Lower leg skin (tissue), 4 donors: Measurements from ENCODE around the gene GH2. TPM values are rescaled to one million over a fixed set of nuclear protein-coding genes. Genes with fewer than 3 reads are reported as not detected.
"Not testable (repeated sequence)": the region's sequence is repeated elsewhere in the genome, so short reads cannot be mapped to it uniquely, and the experiment has no call there.

Experiments
- DNase-seq, 2 donors: peaks; one replicate each; pipeline ENCODE4 v3.0.0-alpha.2; 2019; ENCODE audit warnings: low spot score in 2 of 2
- H3K4me3 ChIP-seq: fragments of 200-600 bp; sonication (generic); 2 replicates; pipeline ENCODE4 v1.5.1; 2017; ENCODE audit warnings: mild to moderate bottlenecking, low read depth; ENCODE audit not compliant: poor library complexity, severe bottlenecking
- CTCF ChIP-seq, 3 donors: fragments of 450-650 bp; IDR thresholded peaks; one replicate each; pipeline ENCODE4 v1.5.1; 2016; ENCODE audit warnings: antibody characterized with exemption in 3 of 3, mild to moderate bottlenecking in 3 of 3, moderate library complexity in 2 of 3
- POLR2A ChIP-seq, 2 donors: fragments of 450-650 bp; IDR thresholded peaks; one replicate each; pipeline ENCODE4 v1.6.1; 2016 to 2017; ENCODE audit warnings: antibody characterized with exemption in 2 of 2, mild to moderate bottlenecking in 1 of 2, moderate library complexity in 1 of 2
- WGBS, 2 donors: methylation state at CpG; one replicate each; pipeline ENCODE4 v1.1.5; 2018; 5-methylcytosine and 5-hydroxymethylcytosine counted together
- intact Hi-C: fragments of 100-400 bp; cut with DNase I; formaldehyde crosslinking; loops from one replicate; pipeline ENCODE4 v1.15.0; 2023; ENCODE audit warnings: low total_unique reads
- total RNA-seq, 4 donors: library from RNA; depleted of rRNA; stranded (reverse); fragments of >200 nt; gene quantifications; one replicate each; pipeline ENCODE4 v1.1.0, GENCODE V29; 2016

Gene GH2
- total RNA-seq, 4 donors from 2014 or later: not detected

- intact Hi-C loops, H3K4me3 ChIP-seq: not testable (repeated sequence)
- WGBS, 2 donors: 93 to 98% methylated on average over 10 of the region's 10 CpGs
Observed at GRCh38 chr17:63894821-63895220, 13.1 kb upstream of the GH2 start.

DNA sequence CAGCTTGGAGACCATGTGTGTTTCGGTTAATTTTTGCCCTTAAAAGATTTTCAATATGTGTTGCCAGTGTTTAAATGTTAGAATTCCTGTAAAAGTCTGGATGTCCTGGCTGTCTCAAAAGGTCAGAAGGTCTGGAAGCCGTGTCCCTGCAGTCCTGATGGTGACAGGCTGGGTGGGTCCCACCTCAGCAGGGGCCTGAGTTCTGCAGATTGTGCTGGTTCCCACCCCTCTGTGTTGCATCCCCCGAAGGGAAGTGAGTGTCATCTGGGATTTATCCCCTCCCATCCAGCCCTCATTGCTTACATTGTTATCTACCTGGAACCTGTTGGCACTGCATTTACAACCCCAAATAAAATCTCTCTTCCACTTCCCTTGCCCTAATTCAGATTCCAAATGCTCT lies 12.3 kb upstream of the GH2 start:
- DNase-seq, intact Hi-C loops, H3K4me3 ChIP-seq: not testable (repeated sequence)
- 72 to 77% methylated on average over 3 of the region's 3 CpGs for WGBS, 2 donors

More at GRCh38 chr17:63894821-63895220, 13.1 kb upstream of the GH2 start:
- DNase-seq: peak in 1 of 2 donors; percentile 46

- intact Hi-C loops, DNase-seq, H3K4me3 ChIP-seq: not testable (repeated sequence)
- WGBS, 2 donors: 60% methylated on average over 11 of the region's 11 CpGs
Observed at GRCh38 chr17:63892316-63893037, 10.7 kb upstream of the GH2 start.

DNA sequence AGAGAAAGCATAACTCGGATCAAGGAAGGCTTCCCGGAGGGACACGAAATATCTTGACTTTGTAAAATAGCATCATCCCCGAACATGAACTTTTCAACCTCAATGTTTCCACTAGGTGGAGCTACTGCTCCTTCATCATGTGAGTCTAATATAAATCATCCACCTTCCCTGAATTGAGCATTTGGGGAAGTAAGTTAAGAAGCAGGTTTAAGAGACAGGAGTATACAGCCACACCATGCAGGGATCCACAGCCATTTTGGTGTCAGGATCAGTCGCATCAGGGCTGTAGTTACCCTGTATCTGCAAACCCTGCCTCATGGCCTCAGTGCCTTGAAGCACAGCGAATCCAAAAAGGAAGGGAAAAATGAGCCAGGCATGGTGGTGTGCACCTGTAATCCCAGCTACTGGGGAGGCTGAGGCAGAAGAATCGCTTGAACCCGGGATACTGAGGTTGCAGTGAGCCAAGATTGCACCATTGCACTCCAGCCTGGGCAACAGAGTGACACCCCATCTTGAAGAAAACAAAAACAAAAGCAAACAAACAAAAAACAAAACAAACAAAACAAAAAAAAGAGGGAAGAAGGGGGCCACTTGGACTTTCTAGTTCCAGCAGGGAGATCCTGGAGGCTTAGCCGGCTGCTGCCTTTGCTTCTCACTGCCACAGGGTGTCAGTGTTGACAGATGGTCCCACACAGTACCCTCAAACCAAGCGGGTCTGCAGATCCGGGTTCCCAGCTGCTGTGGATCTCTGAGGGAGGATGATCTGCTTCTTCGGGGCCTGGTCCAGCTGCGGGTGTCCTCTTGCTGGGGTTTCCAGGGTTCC lies 7.5 kb upstream of the GH2 start:
- intact Hi-C loops, H3K4me3 ChIP-seq, DNase-seq: not testable (repeated sequence)
- 29 to 37% methylated on average over 13 of the region's 13 CpGs for WGBS, 2 donors

DNA sequence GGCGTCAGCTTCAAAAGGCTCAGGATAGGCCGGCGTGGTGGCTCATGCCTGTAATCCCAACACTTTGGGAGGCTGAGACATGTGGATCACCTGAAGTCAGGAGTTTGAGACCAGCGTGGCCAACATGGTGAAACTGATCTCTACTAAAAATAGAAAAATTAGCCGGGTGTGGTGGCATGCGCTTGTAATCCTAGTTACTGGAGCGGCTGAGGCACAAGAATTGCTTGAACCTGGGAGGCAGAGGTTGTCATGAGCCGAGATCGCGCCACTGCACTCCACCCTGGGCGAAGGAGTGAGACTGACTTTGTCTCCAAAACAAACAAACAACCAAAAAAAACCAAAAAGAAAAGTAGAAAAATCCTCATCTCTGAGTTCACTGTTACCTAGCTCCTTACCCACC lies 3.4 kb upstream of the GH2 start:
- H3K4me3 ChIP-seq, intact Hi-C loops, DNase-seq: not testable (repeated sequence)
- 71 to 72% methylated on average over 10 to 11 of the region's 11 CpGs for WGBS, 2 donors

- DNase-seq, intact Hi-C loops, H3K4me3 ChIP-seq: not testable (repeated sequence)
- 76 to 77% methylated on average over 9 of the region's 9 CpGs for WGBS, 2 donors
Observed at GRCh38 chr17:63882626-63883126, 932 bp upstream of the GH2 start.

GRCh38 chr17:63881337-63881736 lies 407 bp downstream of the GH2 start:
- DNase-seq, intact Hi-C loops, H3K4me3 ChIP-seq: not testable (repeated sequence)
- 48 to 78% methylated on average over 10 to 11 of the region's 11 CpGs for WGBS, 2 donors

GRCh38 chr17:63880706-63881105 lies 1.0 kb downstream of the GH2 start:
- DNase-seq: no peak
- no peak overlapping the region for H3K4me3 ChIP-seq
- intact Hi-C loops: no loop called here
- TF ChIP-seq POLR2A (IDR thresholded peaks at IDR 0.05): no peak
- no peak for TF ChIP-seq CTCF (IDR thresholded peaks at IDR 0.05)
- 80 to 85% methylated on average over 6 to 12 of the region's 12 CpGs for WGBS, 2 donors

- intact Hi-C loops, H3K4me3 ChIP-seq, DNase-seq: not testable (repeated sequence)
- 89 to 90% methylated on average over 9 of the region's 9 CpGs for WGBS, 2 donors
Observed at GRCh38 chr17:63878413-63878812, 3.3 kb downstream of the GH2 start.

DNA sequence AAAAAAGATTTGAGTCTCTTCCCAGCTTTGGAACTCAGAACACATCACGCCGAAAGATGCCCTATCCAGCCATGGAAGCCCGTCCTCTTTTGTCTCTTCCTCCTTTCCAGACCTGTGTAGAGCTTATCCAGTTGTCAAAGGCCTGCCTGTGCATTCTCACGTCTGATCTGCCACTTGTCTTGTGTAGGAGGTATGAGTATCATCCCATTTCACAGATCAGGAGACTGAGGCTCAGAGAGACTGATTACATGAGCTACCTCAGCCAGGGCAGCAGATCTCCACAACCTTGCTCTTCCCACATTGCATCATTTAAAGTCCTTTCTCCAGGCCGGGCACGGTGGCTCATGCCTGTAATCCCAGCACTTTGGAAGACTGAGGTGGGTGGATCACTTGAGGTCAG lies 7.1 kb downstream of the GH2 start:
- H3K4me3 ChIP-seq, intact Hi-C loops, DNase-seq: not testable (repeated sequence)
- WGBS, 2 donors: 84 to 90% methylated on average over 6 of the region's 6 CpGs

GRCh38 chr17:63874061-63874626 lies 7.6 kb downstream of the GH2 start:
- 79% methylated on average over 6 to 8 of the region's 8 CpGs for WGBS, 2 donors
- intact Hi-C loops, H3K4me3 ChIP-seq, DNase-seq: not testable (repeated sequence)

- H3K4me3 ChIP-seq, DNase-seq, intact Hi-C loops: not testable (repeated sequence)
- WGBS, 2 donors: 80 to 100% methylated on average over 1 to 3 of the region's 7 CpGs
Observed at GRCh38 chr17:63873577-63873976, 8.2 kb downstream of the GH2 start, which contains the start of gene CSH2. CSH2 (minus strand) TSS chr17:63873677; CDS start chr17:63873614, 63 bp downstream.

- H3K4me3 ChIP-seq, intact Hi-C loops, DNase-seq: not testable (repeated sequence)
- WGBS, 2 donors: 93 to 95% methylated on average over 15 of the region's 15 CpGs
Observed at GRCh38 chr17:63871646-63872365, 9.9 kb downstream of the GH2 start.
